ENCODE measurements around the gene IL11.

The IL11 gene

DNA sequence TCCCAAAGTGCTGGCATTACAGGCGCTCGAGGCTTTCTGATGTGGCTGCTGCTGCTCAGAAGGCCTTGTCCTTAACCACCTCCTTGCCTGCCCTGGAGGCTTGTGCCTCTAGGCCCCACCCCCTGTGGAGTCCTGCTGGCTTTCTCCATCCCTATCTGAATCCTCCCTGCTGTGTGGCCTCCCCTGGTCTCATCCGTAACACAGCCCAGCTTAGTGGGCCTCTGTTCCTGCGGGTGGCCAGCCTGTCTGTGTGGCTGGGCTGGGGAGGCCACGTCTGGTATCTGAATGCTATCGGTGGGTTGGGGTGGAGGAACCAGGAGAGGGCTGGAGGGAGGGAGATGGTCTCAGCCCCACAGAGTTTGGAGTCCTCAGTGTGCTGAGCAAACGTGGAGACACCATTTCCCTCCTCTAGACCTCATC is 20.2 kb upstream of the IL11 start:
- no peak for DNase-seq

DNA sequence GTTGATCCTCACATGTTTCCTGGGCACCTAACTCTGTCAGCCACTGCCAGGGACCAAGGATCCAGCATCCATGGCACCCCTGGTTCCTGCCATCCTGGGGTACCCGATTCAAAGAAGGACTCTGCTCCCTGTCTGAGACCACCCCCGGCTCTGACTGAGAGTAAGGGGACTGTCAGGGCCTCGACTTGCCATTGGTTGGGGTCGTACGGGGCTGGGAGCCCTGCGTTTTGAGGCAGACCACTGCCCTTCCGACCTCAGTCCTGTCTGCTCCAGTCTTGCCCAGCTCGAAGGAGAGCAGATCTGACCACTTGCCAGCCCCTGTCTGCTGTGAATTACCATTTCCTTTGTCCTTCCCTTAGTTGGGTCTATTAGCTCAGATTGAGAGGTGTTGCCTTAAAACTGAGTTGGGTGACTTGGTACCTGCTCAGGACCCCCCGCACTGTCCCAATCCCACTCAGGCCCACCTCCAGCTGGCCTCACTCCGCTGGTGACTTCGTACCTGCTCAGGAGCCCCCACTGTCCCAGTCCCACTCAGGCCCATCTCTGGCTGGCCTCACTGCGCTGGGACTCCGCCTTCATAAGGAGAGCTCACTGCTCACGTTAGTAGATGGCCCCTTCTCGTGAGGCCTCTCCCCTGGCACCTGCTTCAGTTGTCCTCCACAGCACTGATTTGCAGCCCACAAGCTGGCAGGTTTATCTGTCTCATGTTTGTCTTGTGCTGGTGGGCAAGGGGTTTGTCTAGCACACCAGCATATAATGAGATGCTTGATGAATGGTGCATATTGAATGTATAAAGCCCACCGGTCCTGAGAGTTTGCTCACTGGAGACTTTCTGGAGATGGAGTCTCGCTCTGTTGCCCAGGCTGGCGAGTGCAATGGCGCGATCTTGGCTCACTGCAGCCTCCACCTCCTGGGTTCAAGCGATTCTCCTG is 19.4 kb upstream of the IL11 start:
- DNase-seq = no peak

DNA sequence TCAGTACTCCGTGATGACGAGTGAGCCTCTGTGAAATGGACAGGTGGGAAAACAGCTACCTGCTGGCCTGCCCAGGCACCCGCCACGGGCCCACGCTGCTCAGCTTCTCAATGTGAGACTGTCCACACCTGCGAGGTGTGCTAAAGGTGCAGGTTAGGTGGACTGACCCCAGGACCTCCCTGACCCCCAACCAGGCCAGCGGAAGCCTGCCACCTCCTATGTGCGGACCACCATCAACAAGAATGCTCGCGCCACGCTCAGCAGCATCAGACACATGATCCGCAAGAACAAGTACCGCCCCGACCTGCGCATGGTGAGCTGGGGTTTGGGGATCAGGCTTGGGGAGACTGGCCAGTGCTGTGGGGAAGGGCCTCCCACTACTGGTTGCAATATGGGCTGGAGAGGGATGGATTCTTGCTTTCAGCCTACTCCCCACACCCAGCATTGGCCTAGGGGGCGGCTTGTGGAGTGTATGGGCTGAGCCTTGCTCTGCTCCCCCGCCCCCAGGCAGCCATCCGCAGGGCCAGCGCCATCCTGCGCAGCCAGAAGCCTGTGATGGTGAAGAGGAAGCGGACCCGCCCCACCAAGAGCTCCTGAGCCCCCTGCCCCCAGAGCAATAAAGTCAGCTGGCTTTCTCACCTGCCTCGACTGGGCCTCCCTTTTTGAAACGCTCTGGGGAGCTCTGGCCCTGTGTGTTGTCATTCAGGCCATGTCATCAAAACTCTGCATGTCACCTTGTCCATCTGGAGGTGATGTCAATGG is 17.7 kb upstream of the IL11 start:
- no peak for DNase-seq

DNA sequence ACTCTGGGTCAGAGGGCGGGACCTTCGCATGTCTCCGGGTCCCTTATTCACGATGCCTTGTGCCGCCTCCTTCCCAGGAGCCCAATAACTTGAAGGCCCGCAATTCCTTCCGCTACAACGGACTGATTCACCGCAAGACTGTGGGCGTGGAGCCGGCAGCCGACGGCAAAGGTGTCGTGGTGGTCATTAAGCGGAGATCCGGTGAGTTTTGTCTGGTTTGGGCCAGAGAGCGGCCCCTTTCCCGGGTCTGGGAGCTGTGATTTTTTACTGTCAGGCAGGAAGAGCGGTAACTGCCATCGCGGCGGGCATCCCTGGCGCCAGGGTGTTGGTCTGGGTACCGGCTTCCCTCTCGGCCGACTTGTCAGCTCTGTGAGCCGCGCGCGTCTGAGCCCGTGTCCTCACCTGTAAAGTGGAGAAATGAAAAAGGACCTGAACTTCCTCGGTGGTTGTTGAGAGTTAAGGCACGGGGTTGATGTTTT is 16.3 kb upstream of the IL11 start:
- DNase-seq = no peak

DNA sequence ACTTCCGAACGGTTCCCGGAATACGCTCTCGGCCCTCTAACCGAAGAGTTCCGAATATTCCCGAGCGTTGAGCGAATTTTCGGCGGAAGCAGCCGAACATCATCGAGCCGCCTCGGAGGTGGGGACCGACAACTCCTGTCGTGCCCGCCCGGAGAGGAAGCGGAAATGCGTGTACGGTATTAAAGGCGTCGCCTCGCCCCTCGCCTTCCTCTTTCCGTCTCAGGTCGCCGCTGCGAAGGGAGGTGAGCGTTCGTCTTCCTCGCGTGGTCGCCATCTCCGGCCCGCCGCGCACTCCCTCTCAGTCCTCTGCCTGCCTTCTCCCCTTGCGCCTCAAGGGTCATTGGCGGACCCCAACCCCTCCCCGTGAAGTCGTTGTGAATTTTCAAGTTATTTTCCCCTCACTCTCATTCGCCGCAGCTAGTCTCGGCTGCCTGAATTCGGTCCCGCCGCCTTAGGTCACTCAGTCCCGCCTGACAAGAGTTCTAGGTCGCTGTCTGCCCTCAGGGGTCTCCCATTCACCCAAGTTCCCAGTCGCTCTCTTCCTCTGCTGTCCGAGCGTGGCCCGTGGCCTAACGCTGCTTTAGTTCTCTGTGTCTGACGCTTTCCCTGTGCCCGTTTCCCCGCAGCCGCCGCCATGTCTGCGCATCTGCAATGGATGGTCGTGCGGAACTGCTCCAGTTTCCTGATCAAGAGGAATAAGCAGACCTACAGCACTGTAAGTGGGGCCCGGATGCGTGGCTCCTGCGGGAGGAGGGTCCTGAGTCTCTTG is 15.6 kb upstream of the IL11 start, which contains the start of gene RPL28:
Gene RPL28, plus strand, starts transcription at position 209 of the 769 bp plus-strand sequence. Its CDS starts 426 bp downstream, at position 635.
- peak; percentile 98 for DNase-seq

DNA sequence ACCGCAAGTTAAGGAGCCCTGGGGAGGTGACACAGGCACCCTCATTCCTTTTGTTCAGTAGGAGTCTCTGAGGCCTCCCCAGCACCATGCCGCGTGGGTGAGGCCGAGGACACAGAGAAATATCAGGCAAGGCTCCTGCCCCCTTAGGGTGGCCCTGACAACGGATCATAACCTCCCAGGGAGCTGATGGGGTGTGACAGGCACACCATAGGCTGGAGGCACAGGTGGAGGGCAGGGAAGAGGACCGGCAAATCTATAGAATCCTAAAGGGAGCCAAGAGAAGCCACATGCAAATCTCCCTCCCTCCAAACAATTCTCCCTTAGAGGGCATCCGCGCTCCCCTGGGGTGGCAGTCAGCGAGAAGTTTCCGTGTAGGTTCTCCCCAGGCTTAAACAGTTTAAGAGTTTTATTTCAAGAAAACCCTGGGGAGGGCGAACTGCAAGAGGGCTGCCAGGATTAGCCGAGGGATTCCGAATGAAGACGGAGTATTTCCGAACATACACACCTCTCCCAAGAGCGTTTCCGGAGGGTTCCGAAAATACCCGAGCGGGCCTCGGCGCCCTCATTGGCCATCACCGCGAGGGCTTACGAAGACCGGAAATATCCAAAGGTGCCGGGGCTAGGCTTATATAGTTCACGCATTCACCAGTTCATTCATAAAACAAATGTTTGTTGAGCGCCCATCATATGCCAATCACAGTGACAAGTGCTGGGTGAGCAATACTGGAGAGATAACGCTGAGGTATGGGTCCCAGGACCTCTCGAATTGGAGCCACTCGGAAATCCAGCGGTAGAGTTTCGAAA is 14.9 kb upstream of the IL11 start:
- peak; percentile 95 for DNase-seq

DNA sequence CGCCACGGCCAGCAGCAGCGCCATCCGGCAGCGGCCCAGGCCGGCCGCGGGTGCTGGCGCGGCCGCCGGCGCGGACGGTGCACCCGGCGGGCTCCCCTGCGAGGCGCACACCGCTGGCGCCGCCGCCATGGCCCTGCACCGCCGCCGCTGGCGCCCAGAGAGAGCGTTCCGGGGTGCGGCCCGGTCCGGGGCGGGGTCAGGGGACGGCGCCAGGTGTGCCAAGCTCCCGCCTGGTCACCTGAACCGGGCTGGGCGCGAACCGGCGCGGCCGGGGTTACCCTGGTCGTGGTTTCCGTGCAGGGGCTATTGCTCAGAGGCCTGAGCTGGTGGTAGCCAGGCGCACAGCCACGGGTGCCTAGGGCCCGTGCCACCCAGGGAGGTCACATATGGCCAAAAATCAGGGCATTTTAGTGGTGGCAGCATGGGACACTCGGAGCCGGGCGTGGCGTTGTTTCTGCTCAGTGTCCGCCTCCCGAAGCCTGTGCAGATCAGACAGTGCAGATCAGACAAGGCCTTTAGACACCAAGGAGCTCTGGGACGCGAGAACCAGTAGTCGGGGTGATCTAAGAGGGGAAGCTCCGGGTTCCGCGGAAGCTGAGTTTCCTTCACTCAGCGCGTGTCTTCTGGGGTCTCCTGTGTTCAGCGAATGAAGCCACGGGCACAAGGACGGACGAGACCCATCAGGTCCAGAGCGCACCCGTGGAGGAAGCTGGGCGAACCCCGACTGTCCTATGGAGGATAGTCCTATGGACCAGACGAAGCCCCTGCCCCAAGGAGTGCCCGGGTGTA is 14.1 kb upstream of the IL11 start, which contains the start of gene TMEM238:
Gene TMEM238, minus strand, starts transcription at position 162 of the 789 bp plus-strand sequence. Its CDS starts 33 bp downstream, at position 129.
- DNase-seq = peak; percentile 47

DNA sequence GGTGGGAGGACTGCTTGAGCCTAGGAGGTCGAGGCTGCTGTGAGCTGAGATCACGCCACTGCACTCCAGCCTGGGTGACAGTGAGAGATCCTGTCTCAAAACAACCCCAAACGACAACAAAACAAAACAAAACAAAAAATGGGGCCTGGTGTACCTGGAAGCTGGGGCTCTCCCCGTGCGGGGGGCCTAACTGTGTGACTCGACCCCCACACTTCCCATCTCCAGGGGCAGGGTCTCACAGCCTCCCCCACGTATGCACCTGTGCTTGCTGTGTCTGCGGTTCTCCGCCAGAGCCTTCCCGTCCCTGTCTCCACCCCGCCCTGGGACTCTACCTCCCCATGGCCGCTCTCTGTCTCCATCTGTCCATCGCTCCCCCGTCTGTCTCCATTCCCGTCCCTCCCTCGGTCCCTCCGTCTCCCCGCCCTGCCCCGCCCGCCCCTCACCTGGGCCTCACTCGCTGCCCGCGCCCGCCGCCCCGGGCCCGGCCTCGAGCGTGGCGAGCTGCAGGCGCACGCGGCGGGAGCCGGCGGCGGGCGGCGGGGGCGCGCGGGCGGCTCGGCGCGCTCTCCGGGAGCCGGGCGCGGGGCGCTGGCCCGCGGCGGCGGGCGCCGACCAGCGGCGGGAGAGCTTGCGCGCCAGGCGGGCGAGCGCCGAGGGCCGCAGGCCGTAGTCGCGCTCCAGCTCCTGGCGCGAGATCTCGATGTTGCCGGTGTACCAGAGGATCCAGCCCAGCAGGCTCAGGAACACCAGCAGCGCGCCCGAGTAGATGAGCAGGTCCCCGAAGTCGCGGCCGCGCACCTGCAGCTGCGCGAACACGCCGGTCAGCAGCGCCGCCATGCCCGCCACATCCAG is 13.2 kb upstream of the IL11 start:
- peak; percentile 51 for DNase-seq

DNA sequence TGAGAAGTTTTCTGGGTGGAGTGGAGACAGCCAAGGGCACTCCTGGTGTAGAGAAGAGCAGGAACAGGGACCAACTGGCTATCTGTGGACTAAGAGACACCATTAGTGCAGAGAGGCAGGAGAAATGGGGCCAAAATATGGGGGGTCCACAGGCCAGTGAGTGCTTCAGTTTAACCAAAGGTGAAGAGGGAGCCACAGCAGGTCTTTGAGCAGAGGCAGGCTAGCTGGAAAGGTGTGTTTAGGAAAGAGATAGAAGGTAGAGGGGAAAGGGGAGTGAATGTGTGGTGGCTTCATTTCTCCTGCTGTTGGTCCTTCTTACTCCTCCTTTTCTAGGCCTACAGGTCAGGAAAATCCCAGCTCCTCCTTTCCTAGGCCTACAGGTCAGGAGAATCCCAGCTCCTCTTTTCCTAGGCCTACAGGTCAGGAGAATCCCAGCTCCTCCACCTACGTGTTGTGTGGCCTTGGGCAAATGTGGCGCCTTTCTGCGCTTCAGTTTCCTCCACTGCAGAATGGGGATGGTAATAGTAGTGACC is 12.3 kb upstream of the IL11 start:
- no peak for DNase-seq

DNA sequence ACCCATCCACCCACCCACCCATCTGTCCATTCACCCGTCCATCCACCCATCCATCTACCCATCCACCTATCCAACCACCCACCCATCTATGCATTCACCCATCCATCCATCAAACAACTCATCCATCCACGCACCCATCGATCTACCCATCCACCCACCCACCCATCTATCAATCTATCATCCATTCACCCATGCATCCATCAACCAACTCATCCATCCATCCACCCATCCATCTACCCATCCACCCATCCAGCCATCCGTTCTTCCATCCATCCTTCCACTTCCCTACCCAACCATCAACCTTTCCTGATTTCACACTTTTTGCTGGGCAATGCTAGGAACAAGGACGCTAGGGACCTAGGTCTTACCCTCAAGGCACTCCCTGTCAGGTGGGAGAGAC is 11.8 kb upstream of the IL11 start:
- no peak for DNase-seq

DNA sequence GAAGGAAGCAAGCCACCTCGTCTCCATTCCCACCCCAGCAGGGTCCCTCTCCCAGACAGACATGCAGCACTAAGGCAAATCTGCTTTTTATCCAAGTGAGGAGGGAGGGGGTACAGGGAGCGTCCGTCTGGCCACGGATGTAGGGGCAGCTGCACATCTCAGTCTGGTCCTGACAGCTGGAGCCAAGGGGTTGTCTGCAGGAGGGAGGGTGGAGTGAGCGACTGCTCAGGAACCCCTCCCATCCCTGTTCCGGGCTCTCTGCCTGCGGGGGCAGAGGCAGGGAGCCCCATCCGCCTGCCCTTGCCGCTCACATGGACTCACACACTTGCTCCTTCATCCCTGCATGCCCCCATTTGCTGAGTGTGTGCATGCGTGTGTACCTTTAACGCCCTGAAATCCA is 8.9 kb upstream of the IL11 start:
- no peak for DNase-seq

DNA sequence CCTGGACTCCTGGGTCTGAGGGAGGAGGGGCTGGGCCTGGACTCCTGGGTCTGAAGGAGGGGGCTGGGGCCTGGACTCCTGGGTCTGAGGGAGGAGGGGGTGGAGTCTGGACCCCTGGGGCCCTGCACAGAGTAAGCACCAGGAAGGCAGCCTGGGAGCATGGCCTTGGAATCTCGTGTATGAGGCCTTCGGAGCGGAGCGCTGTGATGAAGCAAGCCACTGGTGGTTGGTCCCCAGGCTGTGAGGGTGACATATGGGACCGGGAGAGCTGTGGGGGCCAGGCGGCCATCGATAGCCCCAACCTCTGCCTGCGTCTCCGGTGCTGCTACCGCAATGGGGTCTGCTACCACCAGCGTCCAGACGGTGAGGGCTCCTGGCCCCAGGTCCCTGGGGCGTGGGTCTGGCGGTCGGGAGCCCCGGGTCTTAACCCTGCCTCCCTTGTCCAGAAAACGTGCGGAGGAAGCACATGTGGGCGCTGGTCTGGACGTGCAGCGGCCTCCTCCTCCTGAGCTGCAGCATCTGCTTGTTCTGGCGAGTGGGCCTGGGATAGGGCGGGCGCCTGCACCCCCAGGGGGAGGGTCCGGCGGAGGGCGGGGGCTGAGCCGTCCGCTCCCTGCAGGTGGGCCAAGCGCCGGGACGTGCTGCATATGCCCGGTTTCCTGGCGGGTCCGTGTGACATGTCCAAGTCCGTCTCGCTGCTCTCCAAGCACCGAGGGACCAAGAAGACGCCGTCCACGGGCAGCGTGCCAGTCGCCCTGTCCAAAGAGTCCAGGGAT is 7.3 kb upstream of the IL11 start:
- no peak for DNase-seq

DNA sequence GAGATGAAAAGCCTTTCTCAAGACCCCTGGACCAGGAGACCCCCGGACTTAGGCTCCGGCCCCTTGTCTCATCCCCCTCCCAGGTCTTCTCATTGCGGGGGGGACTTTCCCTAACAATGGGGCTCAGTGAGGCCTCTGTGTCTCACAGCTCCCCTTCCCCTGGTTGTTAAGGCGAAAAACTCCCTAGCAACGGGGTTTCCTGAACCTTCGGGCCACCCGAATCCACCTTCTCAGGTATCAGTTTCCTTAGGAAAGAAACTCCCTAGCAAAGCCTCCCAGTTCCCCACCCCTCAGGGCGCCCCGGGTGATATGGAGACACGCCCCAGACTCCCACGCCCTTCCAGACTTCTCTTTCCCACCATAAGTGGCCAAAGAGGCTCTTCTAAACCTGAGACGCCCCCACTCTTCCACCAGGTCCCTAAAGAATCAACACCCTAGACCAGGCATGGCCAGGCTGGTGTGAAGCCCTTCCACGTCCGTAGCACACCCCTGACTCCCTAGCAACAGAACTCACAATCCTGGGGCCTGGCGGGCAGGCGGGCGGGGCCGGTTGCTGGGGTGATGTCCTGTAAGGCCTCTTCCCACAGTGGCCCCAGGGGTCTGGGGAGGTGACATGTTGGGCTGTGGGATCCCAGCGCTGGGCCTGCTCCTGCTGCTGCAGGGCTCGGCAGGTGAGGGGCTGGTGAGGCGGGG is 6.1 kb upstream of the IL11 start, which contains the start of gene TMEM190:
Gene TMEM190, plus strand, starts transcription at position 586 of the 693 bp plus-strand sequence. Its CDS starts 28 bp downstream, at position 614.
- DNase-seq = no peak

DNA sequence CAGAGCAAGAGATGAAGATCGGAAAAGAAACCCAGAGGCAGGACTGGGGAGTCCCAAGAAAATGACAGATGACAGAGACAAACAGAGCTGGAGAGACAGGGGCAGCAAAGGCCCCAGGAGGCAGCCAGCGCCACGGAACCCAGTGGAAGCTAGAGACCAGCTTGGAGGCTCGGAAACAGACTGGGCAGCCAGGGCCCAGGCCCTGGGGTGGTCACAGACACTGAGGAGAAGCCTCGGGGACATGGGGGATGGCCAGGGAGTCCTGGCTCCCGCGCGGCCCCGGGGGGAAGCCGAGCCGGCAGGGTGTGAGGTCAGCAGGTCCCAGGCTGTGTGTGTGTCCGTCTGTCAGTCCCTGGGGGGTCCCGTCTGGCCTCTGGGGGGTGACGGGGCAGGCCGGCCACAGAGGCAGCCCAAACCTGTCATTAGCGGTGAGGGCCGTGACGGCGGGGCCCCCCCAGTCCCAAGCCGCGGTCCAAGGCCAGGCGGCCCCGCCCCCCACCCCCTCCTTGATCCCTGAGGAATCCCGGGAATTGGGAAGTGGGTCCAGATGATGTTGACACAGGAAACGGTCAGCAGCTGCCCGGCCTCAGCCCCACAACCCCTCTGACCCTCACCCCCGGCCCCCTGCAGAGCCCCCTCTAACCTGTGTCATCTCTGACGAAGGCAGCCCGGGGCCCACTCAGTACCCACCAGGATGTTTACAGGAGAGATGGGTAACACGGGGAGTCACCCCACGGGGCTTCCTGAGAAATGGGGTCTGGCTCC is 3.9 kb upstream of the IL11 start:
- DNase-seq = no peak

DNA sequence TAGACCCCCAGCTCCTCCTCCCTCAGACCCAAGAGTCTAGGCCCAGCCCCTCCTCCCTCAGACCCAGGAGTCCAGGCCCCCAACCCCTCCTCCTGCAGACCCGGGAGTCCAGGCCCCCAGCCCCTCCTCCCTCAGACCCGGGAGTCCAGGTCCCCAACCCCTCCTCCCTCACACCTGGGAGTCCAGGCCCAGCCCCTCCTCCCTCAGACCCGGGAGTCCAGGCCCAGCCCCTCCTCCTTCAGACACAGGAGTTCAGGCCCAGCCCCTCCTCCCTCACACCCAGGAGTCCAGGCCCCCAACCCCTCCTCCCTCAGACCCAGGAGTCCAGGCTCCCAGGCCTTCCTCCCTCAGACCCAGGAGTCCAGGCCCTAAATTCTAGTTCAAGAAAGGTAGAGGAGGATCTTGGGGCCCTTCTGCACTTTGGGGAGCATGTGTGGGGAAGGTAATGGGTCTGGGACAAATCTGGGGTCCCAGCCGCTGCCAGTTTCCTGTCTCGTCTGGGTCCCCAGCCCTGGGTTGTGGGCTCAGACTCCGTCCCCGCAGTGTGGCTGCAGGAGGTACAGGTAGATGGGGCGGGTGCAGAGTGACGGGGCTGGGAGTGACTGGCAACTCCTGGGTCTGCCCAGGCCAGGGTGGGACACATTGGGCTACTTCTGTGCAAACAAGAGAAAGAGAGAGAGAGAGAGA is 3.2 kb upstream of the IL11 start:
- DNase-seq = no peak

DNA sequence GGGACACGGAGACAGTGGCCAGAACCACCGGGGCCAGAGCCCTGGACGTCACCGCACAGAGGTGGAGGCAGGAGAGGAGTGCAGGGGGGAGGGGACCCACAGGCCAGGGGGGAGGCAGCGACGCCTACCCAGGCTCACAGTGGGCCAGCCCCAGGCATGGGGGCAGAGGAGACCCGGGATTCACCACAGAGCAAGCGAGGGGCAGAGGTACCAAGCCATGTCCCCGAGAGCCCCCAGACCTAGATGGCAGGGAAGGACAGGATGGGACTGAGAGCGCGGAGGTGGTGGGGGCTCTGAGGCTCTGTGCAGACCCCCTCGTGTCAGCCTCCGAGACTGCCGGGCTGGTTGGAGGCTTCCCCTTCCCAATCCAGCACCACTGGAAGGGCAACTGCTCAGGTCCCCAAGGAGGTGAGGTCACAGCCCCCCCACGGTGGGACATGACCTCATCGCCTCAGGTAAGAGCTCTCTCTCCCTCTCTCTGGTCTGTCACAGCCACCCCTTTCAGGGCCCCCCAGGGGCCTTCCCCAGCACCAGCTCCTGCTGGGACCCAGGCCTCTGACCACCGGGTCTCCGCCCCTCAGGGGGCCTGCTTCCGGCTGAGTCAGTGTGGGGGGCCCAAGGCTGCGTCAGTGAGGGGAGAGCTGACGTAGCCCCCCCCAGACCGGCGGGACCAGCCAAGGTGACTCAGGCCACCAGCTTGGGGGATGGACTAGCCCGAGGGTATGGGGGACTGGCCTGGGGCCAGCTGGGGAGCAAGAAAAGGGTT is 2.2 kb upstream of the IL11 start:
- DNase-seq = no peak

Measured in activated naive CD4-positive, alpha-beta T cell treated with Interleukin-2 at 50 U/mL for 16 hours (primary cell).